Keratinocyte (primary cell): ENCODE data around the gene SLC66A2.

Experiments
- EZH2 ChIP-seq: IDR thresholded peaks from one replicate; pipeline ENCODE4 v1.6.1; 2012; ENCODE audit warnings: inconsistent platforms, mild to moderate bottlenecking, low read length, moderate library complexity
- TF ChIP-seq, protein P1 (sequence below), 3 experiments: IDR thresholded peaks in 1 of 3; conservative IDR thresholded peaks in 1 of 3; optimal IDR thresholded peaks in 1 of 3; 2 replicates in 2 of 3; 3 replicates in 1 of 3; pipeline versions ENCODE3 to v1.5.1; 2011; ENCODE audit warnings: low read length in 3 of 3, mild to moderate bottlenecking in 3 of 3, moderate library complexity in 2 of 3, control low read depth in 1 of 3, inconsistent platforms in 1 of 3; ENCODE audit not compliant: insufficient read depth in 2 of 3; ENCODE audit errors: extremely low read depth in 1 of 3

DNA sequence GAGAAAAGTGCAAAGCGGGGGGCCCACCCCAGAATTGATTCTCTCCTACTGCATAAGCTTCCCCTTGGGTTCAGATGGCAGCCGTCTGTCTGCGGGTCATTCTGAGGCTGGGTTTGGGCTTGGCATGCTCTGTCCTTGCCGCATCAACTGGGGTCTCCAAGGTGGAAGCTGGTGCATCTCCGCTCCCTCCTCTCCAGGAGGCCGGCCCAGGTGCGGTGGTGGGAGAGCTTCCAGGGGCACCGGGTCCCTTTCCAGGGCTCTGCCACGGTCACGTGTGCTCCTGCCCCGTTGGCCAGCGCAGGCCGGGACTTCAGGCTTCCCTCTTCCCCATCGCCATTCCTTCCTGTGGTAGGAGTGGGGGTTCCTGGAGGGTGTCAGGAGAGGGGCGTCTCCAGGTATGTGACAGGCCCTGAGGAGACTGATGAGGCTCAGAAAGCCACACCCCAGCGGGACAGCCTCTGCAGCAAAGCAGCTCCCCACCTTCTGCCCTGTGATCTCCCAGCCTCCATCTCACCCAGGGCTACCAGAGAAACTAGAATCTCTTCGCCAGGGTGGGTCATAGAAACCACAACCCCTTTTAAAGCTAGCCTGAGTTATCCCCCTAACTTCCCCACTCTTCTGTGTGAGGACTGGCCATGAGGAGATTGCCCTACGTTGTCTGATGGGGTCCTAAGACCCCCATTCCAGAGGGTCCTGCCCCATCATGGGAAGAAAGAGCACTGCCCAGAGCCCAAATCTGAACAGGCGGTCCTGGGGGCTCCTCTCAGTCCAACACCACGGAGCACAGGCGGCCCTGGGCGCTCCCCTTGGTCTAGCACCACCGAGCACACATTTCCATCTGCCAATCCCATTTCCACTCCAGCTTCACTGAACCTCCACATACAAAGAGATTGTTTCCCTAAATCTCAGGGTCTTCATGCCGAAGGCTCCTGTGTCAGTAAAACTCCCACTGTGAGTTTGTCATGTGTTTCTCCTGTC lies 76.6 kb downstream of the SLC66A2 start:
- TF ChIP-seq, protein P1, sequence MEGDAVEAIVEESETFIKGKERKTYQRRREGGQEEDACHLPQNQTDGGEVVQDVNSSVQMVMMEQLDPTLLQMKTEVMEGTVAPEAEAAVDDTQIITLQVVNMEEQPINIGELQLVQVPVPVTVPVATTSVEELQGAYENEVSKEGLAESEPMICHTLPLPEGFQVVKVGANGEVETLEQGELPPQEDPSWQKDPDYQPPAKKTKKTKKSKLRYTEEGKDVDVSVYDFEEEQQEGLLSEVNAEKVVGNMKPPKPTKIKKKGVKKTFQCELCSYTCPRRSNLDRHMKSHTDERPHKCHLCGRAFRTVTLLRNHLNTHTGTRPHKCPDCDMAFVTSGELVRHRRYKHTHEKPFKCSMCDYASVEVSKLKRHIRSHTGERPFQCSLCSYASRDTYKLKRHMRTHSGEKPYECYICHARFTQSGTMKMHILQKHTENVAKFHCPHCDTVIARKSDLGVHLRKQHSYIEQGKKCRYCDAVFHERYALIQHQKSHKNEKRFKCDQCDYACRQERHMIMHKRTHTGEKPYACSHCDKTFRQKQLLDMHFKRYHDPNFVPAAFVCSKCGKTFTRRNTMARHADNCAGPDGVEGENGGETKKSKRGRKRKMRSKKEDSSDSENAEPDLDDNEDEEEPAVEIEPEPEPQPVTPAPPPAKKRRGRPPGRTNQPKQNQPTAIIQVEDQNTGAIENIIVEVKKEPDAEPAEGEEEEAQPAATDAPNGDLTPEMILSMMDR (optimal IDR thresholded peaks at IDR 0.05 in 1 of 3, IDR thresholded peaks at IDR 0.05 in 1 of 3, conservative IDR thresholded peaks at IDR 0.05 in 1 of 3; ENCODE audit: extremely low read depth in 1 of 3, insufficient read depth in 2 of 3, low read length in 3 of 3) = no peak
- TF ChIP-seq EZH2 = no peak
